Natural killer cell (primary cell): Measurements from ENCODE around the gene YPEL2. TPM values are rescaled to one million over a fixed set of nuclear protein-coding genes. Genes with fewer than 3 reads are reported as not detected.

Experiments
- ATAC-seq, 3 donors: fragments of 150-1000 bp in 2 of 3; fragments of 200-7000 bp in 1 of 3; cut with Tn5 transposase; 1 replicate in 1 of 3; 2 replicates in 2 of 3; pipeline ENCODE4 v1.10.0; 2021; ENCODE audit warnings: mild to moderate bottlenecking in 2 of 3, moderate library complexity in 2 of 3
- DNase-seq, 2 donors: peaks; one replicate each; pipeline versions ENCODE4 v3.0.0 to v3.0.0-alpha.2; 2013 to 2021; ENCODE audit warnings: mixed read lengths in 1 of 2
- H3K27ac ChIP-seq: one replicate; pipeline ENCODE4 v1.5.1; 2013; ENCODE audit warnings: mild to moderate bottlenecking, low read length
- H3K27me3 ChIP-seq: one replicate; pipeline ENCODE4 v1.6.1; 2013; ENCODE audit warnings: low read length; ENCODE audit not compliant: control insufficient read depth, insufficient read depth
- H3K36me3 ChIP-seq: one replicate; pipeline ENCODE4 v1.6.1; 2013; ENCODE audit warnings: low read length; ENCODE audit not compliant: control insufficient read depth, insufficient read depth
- H3K4me1 ChIP-seq: one replicate; pipeline ENCODE4 v1.6.1; 2013; ENCODE audit warnings: low read length; ENCODE audit not compliant: control insufficient read depth, insufficient read depth
- H3K4me3 ChIP-seq: one replicate; pipeline ENCODE4 v1.5.1; 2013; ENCODE audit warnings: low read length
- H3K9me3 ChIP-seq: one replicate; pipeline ENCODE4 v1.6.1; 2013; ENCODE audit warnings: low read length; ENCODE audit not compliant: control insufficient read depth, insufficient read depth
- H3K27ac Mint-ChIP-seq, 2 donors: one replicate each; pipeline ENCODE4 v1.8.0; 2022; ENCODE audit warnings: mild to moderate bottlenecking in 2 of 2, mixed read lengths in 2 of 2, moderate library complexity in 1 of 2
- H3K27me3 Mint-ChIP-seq, 2 donors: one replicate each; pipeline ENCODE4 v1.8.0; 2022; ENCODE audit warnings: low read depth in 2 of 2, mixed read lengths in 2 of 2
- H3K36me3 Mint-ChIP-seq: one replicate; pipeline ENCODE4 v1.8.0; 2022; ENCODE audit warnings: mixed read lengths
- H3K4me1 Mint-ChIP-seq, 2 donors: one replicate each; pipeline ENCODE4 v1.8.0; 2022; ENCODE audit warnings: mixed read lengths in 2 of 2
- H3K4me3 Mint-ChIP-seq: one replicate; pipeline ENCODE4 v1.8.0; 2022; ENCODE audit warnings: mild to moderate bottlenecking, moderate library complexity, mixed read lengths
- H3K9me3 Mint-ChIP-seq, 2 donors: one replicate each; pipeline ENCODE4 v1.8.0; 2022; ENCODE audit warnings: mixed read lengths in 2 of 2
- WGBS: methylation state at CpG from one replicate; pipeline ENCODE4 v1.1.7; 2013; ENCODE audit warnings: missing lambda C conversion rate; ENCODE audit not compliant: insufficient coverage; 5-methylcytosine and 5-hydroxymethylcytosine counted together
- intact Hi-C: fragments of 100-400 bp; cut with micrococcal nuclease; formaldehyde crosslinking; loops from one replicate; pipeline ENCODE4 v1.14.2; 2022
- total RNA-seq, 4 donors: library from RNA; stranded (reverse); fragments of 120-200 nt in 1 of 4; gene quantifications; one replicate each; pipeline versions ENCODE4 v1.2.3 to v1.2.4, GENCODE V29; 2013 to 2022
- TF ChIP-seq, protein P1 (sequence below): fragments of 200-600 bp; IDR thresholded peaks from one replicate; pipeline ENCODE4 v1.8.0; 2022; ENCODE audit warnings: antibody characterized with exemption

Gene YPEL2
- total RNA-seq, 3 donors from 2014 or later (not counting 1 experiment from before 2014, with no cell fraction given) = 30.5 to 35.6 (median 33.5) TPM

DNA sequence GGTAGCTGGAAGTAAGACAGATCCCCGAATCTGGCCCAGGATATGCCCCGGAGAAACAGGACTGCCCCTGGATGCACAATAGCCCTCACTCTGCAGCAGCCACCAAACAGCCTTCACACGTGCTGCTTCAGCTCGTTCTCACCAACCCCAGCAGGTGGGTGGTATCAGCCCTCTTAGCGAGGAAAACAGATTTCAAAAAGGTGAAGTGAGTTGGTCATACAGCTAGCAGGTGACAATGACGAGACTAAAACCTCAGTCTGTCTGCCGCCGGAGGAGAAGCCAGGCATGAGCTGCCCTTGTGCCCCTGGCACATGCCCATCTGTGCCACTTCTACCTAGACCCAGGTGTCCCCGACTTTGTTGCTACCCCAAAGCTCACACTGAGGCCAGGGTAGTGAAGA lies 92.4 kb downstream of the YPEL2 start:
- Mint-ChIP-seq H3K9me3 (no peaks in the 10 kb centered on the region), H3K4me1 (no peaks in the 10 kb centered on the region), H3K4me3 (no peak overlapping the region), H3K36me3 (no peaks in the 10 kb centered on the region), H3K27me3 (no peaks in the 10 kb centered on the region), H3K27ac (no peak overlapping the region)
- ATAC-seq (no peak), DNase-seq (no peak)
- Histone ChIP-seq H3K4me3 (no peak overlapping the region), H3K36me3 (no peaks in the 10 kb centered on the region), H3K4me1 (no peaks in the 10 kb centered on the region), H3K9me3 (no peaks in the 10 kb centered on the region), H3K27me3 (no peaks in the 10 kb centered on the region), H3K27ac (no peak overlapping the region)
- TF ChIP-seq, protein P1, sequence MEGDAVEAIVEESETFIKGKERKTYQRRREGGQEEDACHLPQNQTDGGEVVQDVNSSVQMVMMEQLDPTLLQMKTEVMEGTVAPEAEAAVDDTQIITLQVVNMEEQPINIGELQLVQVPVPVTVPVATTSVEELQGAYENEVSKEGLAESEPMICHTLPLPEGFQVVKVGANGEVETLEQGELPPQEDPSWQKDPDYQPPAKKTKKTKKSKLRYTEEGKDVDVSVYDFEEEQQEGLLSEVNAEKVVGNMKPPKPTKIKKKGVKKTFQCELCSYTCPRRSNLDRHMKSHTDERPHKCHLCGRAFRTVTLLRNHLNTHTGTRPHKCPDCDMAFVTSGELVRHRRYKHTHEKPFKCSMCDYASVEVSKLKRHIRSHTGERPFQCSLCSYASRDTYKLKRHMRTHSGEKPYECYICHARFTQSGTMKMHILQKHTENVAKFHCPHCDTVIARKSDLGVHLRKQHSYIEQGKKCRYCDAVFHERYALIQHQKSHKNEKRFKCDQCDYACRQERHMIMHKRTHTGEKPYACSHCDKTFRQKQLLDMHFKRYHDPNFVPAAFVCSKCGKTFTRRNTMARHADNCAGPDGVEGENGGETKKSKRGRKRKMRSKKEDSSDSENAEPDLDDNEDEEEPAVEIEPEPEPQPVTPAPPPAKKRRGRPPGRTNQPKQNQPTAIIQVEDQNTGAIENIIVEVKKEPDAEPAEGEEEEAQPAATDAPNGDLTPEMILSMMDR = no peak
- intact Hi-C loops = no loop called here
- WGBS = 87% methylated on average over 9 of the region's 9 CpGs

DNA sequence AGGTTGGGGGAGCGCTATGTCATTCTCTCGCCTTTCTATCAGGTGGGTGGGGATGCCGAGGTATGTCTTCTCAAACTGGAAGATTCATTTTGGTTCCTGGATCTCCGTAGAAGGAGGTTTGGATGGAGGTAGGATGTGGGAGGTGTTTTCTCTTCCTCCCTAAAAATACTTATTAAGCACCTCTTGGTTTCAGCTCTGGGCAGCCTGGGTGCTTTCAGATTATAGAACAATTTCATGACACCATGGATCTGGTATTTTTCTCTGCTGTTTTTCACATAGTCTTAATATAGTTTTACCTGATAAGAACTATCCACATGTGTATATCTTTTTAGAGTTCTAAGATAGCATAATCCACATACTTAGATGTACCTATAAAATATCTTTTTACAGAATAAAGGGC lies 92.9 kb downstream of the YPEL2 start:
- no peak for DNase-seq
- ATAC-seq = no peak
- H3K4me1 Mint-ChIP-seq = no peaks in the 10 kb centered on the region

DNA sequence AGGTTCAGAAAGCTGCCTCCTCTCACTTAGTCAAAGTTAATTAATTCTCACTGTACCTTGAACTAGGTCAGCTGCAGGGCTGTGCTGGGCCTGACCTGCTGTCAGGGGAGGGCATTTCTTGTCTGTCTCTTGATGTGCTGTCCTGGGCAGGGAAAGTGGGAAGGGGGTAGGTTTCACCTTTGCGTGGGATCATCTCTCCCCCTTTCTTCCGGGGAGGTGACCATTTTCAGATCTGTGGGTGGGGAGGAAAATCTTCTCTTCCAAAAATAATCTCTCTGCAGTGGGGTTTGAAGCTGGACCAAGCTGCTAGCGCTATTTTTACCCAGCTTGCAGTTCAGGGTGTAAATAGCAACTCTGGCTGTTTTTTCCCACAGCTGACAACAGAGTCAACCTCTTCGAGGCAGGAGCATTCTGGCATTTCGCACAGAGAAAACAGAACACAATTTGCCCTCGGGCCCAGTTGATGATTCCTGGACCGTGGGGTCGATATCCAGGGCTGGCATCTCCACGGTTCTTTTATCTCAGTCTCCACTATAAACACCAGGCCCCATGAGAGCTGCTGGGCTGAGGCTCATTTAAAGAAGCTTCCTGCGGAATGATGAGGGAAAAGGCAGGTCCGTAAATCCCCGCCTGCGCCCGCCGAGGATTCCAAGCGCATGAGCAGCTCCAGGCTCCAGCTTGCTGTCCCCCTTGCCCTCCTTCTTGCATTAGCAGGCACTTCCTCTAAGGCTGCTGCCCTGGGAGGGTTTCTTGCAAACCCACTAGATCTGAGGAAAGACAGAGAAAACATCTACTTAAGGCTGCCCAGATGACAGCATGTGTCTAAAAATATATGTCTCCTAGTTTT lies 93.9 kb downstream of the YPEL2 start:
- WGBS = 85% methylated on average over 14 of the region's 16 CpGs
- intact Hi-C loops = no loop called here
- H3K4me3 ChIP-seq = no peak overlapping the region
- H3K27me3 ChIP-seq = no peaks in the 10 kb centered on the region
- no peaks in the 10 kb centered on the region for H3K9me3 ChIP-seq
- Mint-ChIP-seq H3K4me3 (no peak overlapping the region), H3K27me3 (no peaks in the 10 kb centered on the region), H3K36me3 (no peaks in the 10 kb centered on the region), H3K4me1 (no peaks in the 10 kb centered on the region), H3K9me3 (no peaks in the 10 kb centered on the region), H3K27ac (no peak overlapping the region)
- DNase-seq (no peak), ATAC-seq (no peak)
- no peaks in the 10 kb centered on the region for H3K4me1 ChIP-seq
- H3K27ac ChIP-seq = no peak overlapping the region
- TF ChIP-seq, protein P1 = no peak
- H3K36me3 ChIP-seq = no peaks in the 10 kb centered on the region

More for the DNA sequence above, 92.9 kb downstream of the YPEL2 start:
- no peaks in the 10 kb centered on the region for H3K9me3 Mint-ChIP-seq
- TF ChIP-seq, protein P1 = no peak
- H3K27ac Mint-ChIP-seq = no peak overlapping the region
- no peak overlapping the region for H3K4me3 ChIP-seq
- H3K36me3 ChIP-seq = no peaks in the 10 kb centered on the region
- intact Hi-C loops = no loop called here
- no peaks in the 10 kb centered on the region for H3K9me3 ChIP-seq
- no peaks in the 10 kb centered on the region for H3K27me3 Mint-ChIP-seq
- H3K27me3 ChIP-seq = no peaks in the 10 kb centered on the region
- WGBS = 96% methylated on average over 3 of the region's 4 CpGs
- no peak overlapping the region for H3K27ac ChIP-seq
- H3K4me3 Mint-ChIP-seq = no peak overlapping the region
- no peaks in the 10 kb centered on the region for H3K4me1 ChIP-seq
- no peaks in the 10 kb centered on the region for H3K36me3 Mint-ChIP-seq

DNA sequence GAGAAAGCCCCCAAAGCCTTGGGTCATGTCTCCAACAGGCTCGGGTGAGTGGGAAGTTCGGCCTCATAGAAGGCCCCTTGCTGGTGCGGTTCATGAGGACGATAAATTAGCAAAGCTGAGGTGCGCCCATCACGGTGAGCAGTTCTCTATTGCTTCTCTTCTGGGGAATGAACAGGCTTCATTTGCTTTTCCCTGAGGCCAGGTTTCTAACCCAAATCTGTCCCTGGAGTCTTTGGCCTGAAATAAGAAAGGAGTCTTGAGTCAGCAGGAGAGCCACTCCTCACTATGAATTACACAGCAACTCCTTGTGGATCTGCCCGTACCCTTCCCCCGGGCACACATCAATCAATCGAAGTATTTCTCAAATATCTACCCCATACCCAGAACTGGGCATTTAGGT lies 94.6 kb downstream of the YPEL2 start:
- TF ChIP-seq, protein P1 = no peak
- no peaks in the 10 kb centered on the region for H3K4me1 Mint-ChIP-seq
- H3K27ac Mint-ChIP-seq = no peak overlapping the region
- no peak overlapping the region for H3K4me3 Mint-ChIP-seq
- no peaks in the 10 kb centered on the region for H3K27me3 Mint-ChIP-seq
- Histone ChIP-seq H3K4me3 (no peak overlapping the region), H3K9me3 (no peaks in the 10 kb centered on the region), H3K27ac (no peak overlapping the region), H3K36me3 (no peaks in the 10 kb centered on the region), H3K4me1 (no peaks in the 10 kb centered on the region), H3K27me3 (no peaks in the 10 kb centered on the region)
- H3K36me3 Mint-ChIP-seq = no peaks in the 10 kb centered on the region
- intact Hi-C loops = no loop called here
- no peak for DNase-seq
- ATAC-seq = no peak
- no peaks in the 10 kb centered on the region for H3K9me3 Mint-ChIP-seq
- WGBS = over 99% methylated on average over 9 of the region's 9 CpGs
